Trophoblast cell (in vitro differentiated cells and primary cell): Measurements from ENCODE around the gene KCNAB1.

ENCODE experiments used
- DNase-seq, 2 donors: peaks; one replicate each; pipeline ENCODE4 v3.0.0-alpha.2; 2016
- H2AFZ ChIP-seq: 2 replicates; pipeline ENCODE4 v1.6.1; 2013; ENCODE audit warnings: low read length, moderate library complexity, mild to moderate bottlenecking; ENCODE audit not compliant: insufficient read depth, poor library complexity
- H2AK5ac ChIP-seq: 2 replicates; pipeline ENCODE4 v1.6.1; 2013; ENCODE audit warnings: mild to moderate bottlenecking, low read length
- H2BK120ac ChIP-seq: 2 replicates; pipeline ENCODE4 v1.6.1; 2013; ENCODE audit warnings: low read length, mild to moderate bottlenecking, moderate library complexity; ENCODE audit not compliant: insufficient read depth, poor library complexity
- H2BK12ac ChIP-seq: 2 replicates; pipeline ENCODE4 v1.6.1; 2013; ENCODE audit warnings: mild to moderate bottlenecking, low read length, moderate library complexity
- H2BK5ac ChIP-seq: 2 replicates; pipeline ENCODE4 v1.6.1; 2013; ENCODE audit warnings: low read length, low read depth, moderate library complexity, mild to moderate bottlenecking; ENCODE audit not compliant: poor library complexity
- H3K14ac ChIP-seq: 2 replicates; pipeline ENCODE4 v1.6.1; 2013; ENCODE audit warnings: mild to moderate bottlenecking, low read length
- H3K18ac ChIP-seq: 2 replicates; pipeline ENCODE4 v1.6.1; 2013; ENCODE audit warnings: mild to moderate bottlenecking, low read length
- H3K23ac ChIP-seq: 2 replicates; pipeline ENCODE4 v1.6.1; 2013; ENCODE audit warnings: low read length
- H3K27ac ChIP-seq: 2 replicates; pipeline ENCODE4 v1.5.1; 2013; ENCODE audit warnings: low read depth, mild to moderate bottlenecking, inconsistent platforms, low read length, moderate library complexity
- H3K27me3 ChIP-seq: 2 replicates; pipeline ENCODE4 v1.6.1; 2013; ENCODE audit warnings: inconsistent platforms, mild to moderate bottlenecking, low read length, moderate library complexity; ENCODE audit not compliant: insufficient read depth
- H3K36me3 ChIP-seq, 2 experiments: 1 replicate in 1 of 2; 2 replicates in 1 of 2; pipeline ENCODE4 v1.6.1; 2013; ENCODE audit warnings: low read length in 2 of 2, mild to moderate bottlenecking in 2 of 2, moderate library complexity in 1 of 2; ENCODE audit not compliant: insufficient read depth in 2 of 2, control insufficient read depth in 1 of 2
- H3K4ac ChIP-seq: 2 replicates; pipeline ENCODE4 v1.6.1; 2013; ENCODE audit warnings: low read depth, mild to moderate bottlenecking, low read length, moderate library complexity
- H3K4me1 ChIP-seq, 2 experiments: 1 replicate in 1 of 2; 2 replicates in 1 of 2; pipeline ENCODE4 v1.6.1; 2013; ENCODE audit warnings: low read length in 2 of 2, mild to moderate bottlenecking in 2 of 2, moderate library complexity in 1 of 2; ENCODE audit not compliant: insufficient read depth in 2 of 2, control insufficient read depth in 1 of 2
- H3K4me2 ChIP-seq: 2 replicates; pipeline ENCODE4 v1.6.1; 2013; ENCODE audit warnings: inconsistent platforms, mild to moderate bottlenecking, low read length, moderate library complexity
- H3K4me3 ChIP-seq: 2 replicates; pipeline ENCODE4 v1.5.1; 2013; ENCODE audit warnings: mild to moderate bottlenecking, low read depth, low read length, inconsistent platforms
- H3K79me1 ChIP-seq: one replicate; pipeline ENCODE4 v1.6.1; 2013; ENCODE audit warnings: low read length
- H3K79me2 ChIP-seq: 2 replicates; pipeline ENCODE4 v1.6.1; 2013; ENCODE audit warnings: low read length, mild to moderate bottlenecking; ENCODE audit not compliant: control insufficient read depth, insufficient read depth, poor library complexity
- H3K9ac ChIP-seq: 2 replicates; pipeline ENCODE4 v1.6.1; 2013; ENCODE audit warnings: mild to moderate bottlenecking, low read length
- H3K9me3 ChIP-seq: 2 replicates; pipeline ENCODE4 v1.6.1; 2013; ENCODE audit warnings: low read depth, mild to moderate bottlenecking, control low read depth, inconsistent platforms, low read length; ENCODE audit not compliant: insufficient read depth
- H4K12ac ChIP-seq: 2 replicates; pipeline ENCODE4 v1.6.1; 2013; ENCODE audit warnings: low read depth, mild to moderate bottlenecking, low read length, moderate library complexity
- H4K8ac ChIP-seq: 2 replicates; pipeline ENCODE4 v1.6.1; 2013; ENCODE audit warnings: low read depth, mild to moderate bottlenecking, low read length, moderate library complexity
- H4K91ac ChIP-seq: one replicate; pipeline ENCODE4 v1.6.1; 2013; ENCODE audit warnings: low read depth, mild to moderate bottlenecking, low read length, moderate library complexity
- WGBS: extraction: QIAGEN DNeasy Blood & Tissue Kit; methylation state at CpG from one replicate; pipeline ENCODE4 v1.1.7; 2013; ENCODE audit warnings: missing lambda C conversion rate; ENCODE audit not compliant: insufficient read length, insufficient coverage; ENCODE audit errors: extremely low coverage; 5-methylcytosine and 5-hydroxymethylcytosine counted together

Gene KCNAB1

GRCh38 chr3:156339491-156339890 lies 219.1 kb downstream of the KCNAB1 start:
- H2BK120ac ChIP-seq = no peak overlapping the region

GRCh38 chr3:156341332-156341731 lies 221.0 kb downstream of the KCNAB1 start:
- no peaks in the 10 kb centered on the region for H3K79me2 ChIP-seq
- no peak overlapping the region for H3K14ac ChIP-seq
- H3K27ac ChIP-seq = no peak overlapping the region
- no peak overlapping the region for H3K4me2 ChIP-seq
- H2BK12ac ChIP-seq = no peak overlapping the region
- no peak overlapping the region for H2BK120ac ChIP-seq
- no peak overlapping the region for H3K18ac ChIP-seq
- no peak overlapping the region for H4K12ac ChIP-seq
- no peak overlapping the region for H2BK5ac ChIP-seq
- no peak overlapping the region for H2AFZ ChIP-seq
- no peaks in the 10 kb centered on the region for H3K27me3 ChIP-seq
- DNase-seq = no peak
- no peaks in the 10 kb centered on the region for H3K36me3 ChIP-seq
- H2AK5ac ChIP-seq = no peak overlapping the region
- H3K79me1 ChIP-seq = no peaks in the 10 kb centered on the region
- H4K8ac ChIP-seq = no peak overlapping the region
- no peak overlapping the region for H3K23ac ChIP-seq
- no peaks in the 10 kb centered on the region for H3K9me3 ChIP-seq
- WGBS = no CpG with 5 or more reads among the region's 2 CpGs
- no peak overlapping the region for H4K91ac ChIP-seq
- H3K9ac ChIP-seq = peak overlapping the region; percentile 4
- H3K4me1 ChIP-seq = no peaks in the 10 kb centered on the region
- H3K4ac ChIP-seq = no peak overlapping the region
- no peak overlapping the region for H3K4me3 ChIP-seq

More at GRCh38 chr3:156339491-156339890, 219.1 kb downstream of the KCNAB1 start:
- no peak overlapping the region for H4K12ac ChIP-seq
- H3K4me1 ChIP-seq = no peaks in the 10 kb centered on the region
- no peak overlapping the region for H2BK5ac ChIP-seq
- H3K36me3 ChIP-seq = no peaks in the 10 kb centered on the region
- no peak overlapping the region for H2AFZ ChIP-seq
- no peak overlapping the region for H2BK12ac ChIP-seq
- no peaks in the 10 kb centered on the region for H3K27me3 ChIP-seq
- no peak overlapping the region for H2AK5ac ChIP-seq
- no peak overlapping the region for H4K8ac ChIP-seq
- no peak overlapping the region for H4K91ac ChIP-seq
- DNase-seq = no peak
- H3K79me1 ChIP-seq = no peaks in the 10 kb centered on the region
- no peak overlapping the region for H3K4me3 ChIP-seq
- H3K9ac ChIP-seq = no peak overlapping the region
- H3K23ac ChIP-seq = no peak overlapping the region
- no peaks in the 10 kb centered on the region for H3K79me2 ChIP-seq
- H3K18ac ChIP-seq = no peak overlapping the region
- H3K4me2 ChIP-seq = no peak overlapping the region
- H3K4ac ChIP-seq = no peak overlapping the region
- WGBS = no CpG with 5 or more reads among the region's 3 CpGs
- no peak overlapping the region for H3K27ac ChIP-seq
- no peaks in the 10 kb centered on the region for H3K9me3 ChIP-seq
- H3K14ac ChIP-seq = no peak overlapping the region

GRCh38 chr3:156341831-156342416 lies 221.5 kb downstream of the KCNAB1 start:
- H3K9me3 ChIP-seq = no peaks in the 10 kb centered on the region
- H3K4me2 ChIP-seq = no peak overlapping the region
- no peaks in the 10 kb centered on the region for H3K79me1 ChIP-seq
- H3K4me1 ChIP-seq = no peaks in the 10 kb centered on the region
- DNase-seq = no peak
- H3K27ac ChIP-seq = no peak overlapping the region
- H4K91ac ChIP-seq = no peak overlapping the region
- no peak overlapping the region for H3K9ac ChIP-seq
- H3K14ac ChIP-seq = no peak overlapping the region
- no peak overlapping the region for H2BK120ac ChIP-seq
- no peak overlapping the region for H3K4me3 ChIP-seq
- no peaks in the 10 kb centered on the region for H3K79me2 ChIP-seq
- no peak overlapping the region for H2AFZ ChIP-seq
- H2BK12ac ChIP-seq = no peak overlapping the region
- no peak overlapping the region for H3K18ac ChIP-seq
- peak overlapping the region; percentile 29 for H3K23ac ChIP-seq
- no peak overlapping the region for H4K8ac ChIP-seq
- H3K4ac ChIP-seq = no peak overlapping the region
- no peak overlapping the region for H2BK5ac ChIP-seq
- WGBS = no CpG with 5 or more reads among the region's 6 CpGs
- H3K27me3 ChIP-seq = no peaks in the 10 kb centered on the region
- no peaks in the 10 kb centered on the region for H3K36me3 ChIP-seq
- H2AK5ac ChIP-seq = no peak overlapping the region
- no peak overlapping the region for H4K12ac ChIP-seq

GRCh38 chr3:156344215-156344614 lies 223.8 kb downstream of the KCNAB1 start:
- Histone ChIP-seq H3K23ac (no peak overlapping the region), H2BK12ac (no peak overlapping the region), H3K36me3 (no peaks in the 10 kb centered on the region), H3K18ac (no peak overlapping the region), H3K79me1 (no peaks in the 10 kb centered on the region), H3K9me3 (no peaks in the 10 kb centered on the region), H3K14ac (no peak overlapping the region), H4K12ac (no peak overlapping the region), H3K9ac (no peak overlapping the region), H3K4me2 (no peak overlapping the region), H2BK5ac (no peak overlapping the region), H2AFZ (no peak overlapping the region), H3K4me1 (no peaks in the 10 kb centered on the region), H3K4me3 (no peak overlapping the region), H2BK120ac (no peak overlapping the region), H3K27ac (no peak overlapping the region), H3K27me3 (no peaks in the 10 kb centered on the region), H4K8ac (no peak overlapping the region), H3K4ac (no peak overlapping the region), H2AK5ac (no peak overlapping the region), H4K91ac (no peak overlapping the region), H3K79me2 (no peaks in the 10 kb centered on the region)
- no peak for DNase-seq
- no CpG with 5 or more reads among the region's 7 CpGs for WGBS
